NCI-H748 treated with DMSO at 0.1 percent for 48 hours (cell line): ENCODE data around the gene MCC.

ENCODE experiments used
- DNase-seq: peaks from one replicate; lab custom pipeline; 2025; lab: John Stamatoyannopoulos, UW

MCC gene

GRCh38 chr5:113147101-113147508 lies 341.1 kb downstream of the MCC start:
- DNase-seq = no peak

GRCh38 chr5:113145757-113146387 lies 342.4 kb downstream of the MCC start:
- no peak for DNase-seq

- no peak for DNase-seq
Observed at GRCh38 chr5:113142186-113142585, 346.1 kb downstream of the MCC start.

GRCh38 chr5:113140837-113141671 lies 347.2 kb downstream of the MCC start:
- no peak for DNase-seq

GRCh38 chr5:113133211-113133975 lies 354.9 kb downstream of the MCC start:
- DNase-seq = no peak

GRCh38 chr5:113132564-113132963 lies 355.7 kb downstream of the MCC start:
- DNase-seq = no peak

- no peak for DNase-seq
Observed at GRCh38 chr5:113128641-113129330, 359.5 kb downstream of the MCC start.

- no peak for DNase-seq
Observed at GRCh38 chr5:113128082-113128481, 360.2 kb downstream of the MCC start.

GRCh38 chr5:113127021-113127420 lies 361.2 kb downstream of the MCC start:
- DNase-seq = no peak

GRCh38 chr5:113125371-113125770 lies 362.9 kb downstream of the MCC start:
- DNase-seq = no peak

GRCh38 chr5:113124914-113125313 lies 363.3 kb downstream of the MCC start:
- DNase-seq = no peak

GRCh38 chr5:113124265-113124664 lies 364.0 kb downstream of the MCC start:
- DNase-seq = no peak

- DNase-seq = no peak
Observed at GRCh38 chr5:113123618-113124017, 364.6 kb downstream of the MCC start.

- no peak for DNase-seq
Observed at GRCh38 chr5:113122053-113122452, 366.2 kb downstream of the MCC start.

- no peak for DNase-seq
Observed at GRCh38 chr5:113119246-113119924, 368.9 kb downstream of the MCC start.

GRCh38 chr5:113118765-113119164 lies 369.5 kb downstream of the MCC start:
- DNase-seq = no peak

GRCh38 chr5:113118298-113118697 lies 370.0 kb downstream of the MCC start:
- peak; percentile 17 for DNase-seq

GRCh38 chr5:113117543-113118115 lies 370.6 kb downstream of the MCC start:
- DNase-seq = no peak

GRCh38 chr5:113115956-113116355 lies 372.3 kb downstream of the MCC start:
- DNase-seq = no peak

- DNase-seq = no peak
Observed at GRCh38 chr5:113115061-113115460, 373.2 kb downstream of the MCC start.

- no peak for DNase-seq
Observed at GRCh38 chr5:113114559-113114958, 373.7 kb downstream of the MCC start.
